ENCODE results near the gene LRRC51.

LRRC51 gene

DNA sequence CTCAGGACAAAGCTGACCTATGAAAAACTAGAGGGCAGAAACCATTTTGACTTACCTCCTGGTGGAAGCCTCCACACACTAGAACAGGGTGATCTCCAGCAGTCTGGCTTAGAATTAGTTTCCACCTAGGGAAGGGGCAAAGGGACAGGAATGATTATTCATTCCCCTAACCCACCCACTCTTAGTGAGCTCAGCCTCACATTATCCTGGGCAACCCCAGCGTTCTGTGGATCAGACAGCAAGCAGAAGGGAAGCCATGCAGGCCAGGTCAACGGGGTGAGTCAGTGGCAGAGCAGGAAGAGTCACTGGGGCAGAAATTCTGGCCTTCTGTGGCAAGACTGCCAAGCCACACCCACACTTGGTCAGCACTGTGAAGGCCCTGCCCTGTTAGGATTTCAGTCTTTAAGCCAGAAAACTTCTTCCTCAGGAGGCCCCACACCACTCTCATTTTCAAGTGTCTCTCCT, 10.8 kb upstream of the LRRC51 start:
- TF ChIP-seq, protein P1, sequence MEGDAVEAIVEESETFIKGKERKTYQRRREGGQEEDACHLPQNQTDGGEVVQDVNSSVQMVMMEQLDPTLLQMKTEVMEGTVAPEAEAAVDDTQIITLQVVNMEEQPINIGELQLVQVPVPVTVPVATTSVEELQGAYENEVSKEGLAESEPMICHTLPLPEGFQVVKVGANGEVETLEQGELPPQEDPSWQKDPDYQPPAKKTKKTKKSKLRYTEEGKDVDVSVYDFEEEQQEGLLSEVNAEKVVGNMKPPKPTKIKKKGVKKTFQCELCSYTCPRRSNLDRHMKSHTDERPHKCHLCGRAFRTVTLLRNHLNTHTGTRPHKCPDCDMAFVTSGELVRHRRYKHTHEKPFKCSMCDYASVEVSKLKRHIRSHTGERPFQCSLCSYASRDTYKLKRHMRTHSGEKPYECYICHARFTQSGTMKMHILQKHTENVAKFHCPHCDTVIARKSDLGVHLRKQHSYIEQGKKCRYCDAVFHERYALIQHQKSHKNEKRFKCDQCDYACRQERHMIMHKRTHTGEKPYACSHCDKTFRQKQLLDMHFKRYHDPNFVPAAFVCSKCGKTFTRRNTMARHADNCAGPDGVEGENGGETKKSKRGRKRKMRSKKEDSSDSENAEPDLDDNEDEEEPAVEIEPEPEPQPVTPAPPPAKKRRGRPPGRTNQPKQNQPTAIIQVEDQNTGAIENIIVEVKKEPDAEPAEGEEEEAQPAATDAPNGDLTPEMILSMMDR (conservative IDR thresholded peaks at IDR 0.05; ENCODE audit: control insufficient read depth, insufficient read depth, low read depth, low read length): no peak
- peak; percentile 92 for DNase-seq (ENCODE audit: low read depth)
- H3K4me3 ChIP-seq (ENCODE audit: control insufficient read depth, low read depth, low read length): peak overlapping the region; percentile 15

DNA sequence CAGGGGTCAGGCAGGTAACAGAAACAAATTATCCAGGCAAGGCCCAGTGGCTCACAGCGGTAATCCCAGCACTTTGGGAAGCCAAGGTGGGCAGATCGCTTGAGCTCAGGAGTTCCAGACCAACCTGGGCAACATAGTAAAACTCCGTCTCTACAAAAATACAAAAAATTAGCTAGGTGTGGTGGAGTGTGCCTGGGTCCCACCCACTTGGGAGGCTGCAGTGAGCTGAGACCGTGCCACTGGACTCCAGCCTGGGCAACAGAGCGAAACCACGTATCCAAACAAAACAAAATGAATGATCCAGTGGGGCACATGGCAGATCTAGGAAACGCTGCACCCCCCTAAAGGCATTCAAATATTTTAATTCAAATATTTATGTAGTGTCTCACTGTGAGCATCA, 10.2 kb upstream of the LRRC51 start:
- TF ChIP-seq, protein P1 (conservative IDR thresholded peaks at IDR 0.05; ENCODE audit: control insufficient read depth, insufficient read depth, low read depth, low read length): no peak
- DNase-seq (ENCODE audit: low read depth): no peak
- no peak overlapping the region for H3K4me3 ChIP-seq (ENCODE audit: control insufficient read depth, low read depth, low read length)

DNA sequence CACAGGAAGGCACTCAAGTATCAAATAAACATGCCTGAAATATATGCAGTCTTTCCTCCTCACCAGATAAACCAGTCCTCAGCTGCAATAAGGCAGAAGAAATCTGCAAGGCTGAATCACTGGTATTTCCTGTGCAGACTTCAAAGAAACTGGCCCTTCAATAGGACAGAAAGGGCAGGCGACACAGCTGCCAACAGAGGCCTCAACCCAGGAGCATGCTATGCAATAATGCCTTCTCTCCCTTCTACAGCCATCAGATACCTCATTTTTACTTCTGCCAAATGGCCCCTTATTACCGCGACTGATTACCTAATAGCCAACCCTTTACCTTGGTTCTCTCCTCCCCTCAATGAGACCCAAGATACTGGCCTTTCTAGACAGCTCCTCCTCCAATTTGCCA, 8.3 kb upstream of the LRRC51 start:
- no peak overlapping the region for H3K4me3 ChIP-seq (ENCODE audit: control insufficient read depth, low read depth, low read length)
- TF ChIP-seq, protein P1 (conservative IDR thresholded peaks at IDR 0.05; ENCODE audit: control insufficient read depth, insufficient read depth, low read depth, low read length): no peak
- peak; percentile 61 for DNase-seq (ENCODE audit: low read depth)

DNA sequence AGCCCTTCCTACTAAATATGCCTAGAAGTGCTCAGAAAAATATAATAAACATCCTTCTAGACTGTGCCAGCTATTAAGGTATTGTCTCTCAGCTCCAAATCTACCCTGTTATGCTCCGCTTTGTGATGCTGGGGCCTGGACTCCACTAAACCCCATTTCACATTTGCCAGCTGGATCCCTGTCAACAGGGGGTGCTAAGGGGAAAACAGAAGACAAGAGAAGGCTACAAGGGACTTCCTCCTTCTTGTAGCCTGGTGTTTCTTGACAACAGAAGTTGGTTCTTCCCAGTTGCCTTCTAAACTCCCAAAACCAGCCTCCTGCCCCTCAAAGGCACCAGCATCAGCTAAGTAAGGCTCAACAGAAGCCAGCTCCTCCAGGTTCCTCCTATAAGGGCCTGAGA, 5.5 kb upstream of the LRRC51 start:
- TF ChIP-seq, protein P1 (conservative IDR thresholded peaks at IDR 0.05; ENCODE audit: control insufficient read depth, insufficient read depth, low read depth, low read length): no peak
- no peak for DNase-seq (ENCODE audit: low read depth)
- H3K4me3 ChIP-seq (ENCODE audit: control insufficient read depth, low read depth, low read length): no peak overlapping the region

DNA sequence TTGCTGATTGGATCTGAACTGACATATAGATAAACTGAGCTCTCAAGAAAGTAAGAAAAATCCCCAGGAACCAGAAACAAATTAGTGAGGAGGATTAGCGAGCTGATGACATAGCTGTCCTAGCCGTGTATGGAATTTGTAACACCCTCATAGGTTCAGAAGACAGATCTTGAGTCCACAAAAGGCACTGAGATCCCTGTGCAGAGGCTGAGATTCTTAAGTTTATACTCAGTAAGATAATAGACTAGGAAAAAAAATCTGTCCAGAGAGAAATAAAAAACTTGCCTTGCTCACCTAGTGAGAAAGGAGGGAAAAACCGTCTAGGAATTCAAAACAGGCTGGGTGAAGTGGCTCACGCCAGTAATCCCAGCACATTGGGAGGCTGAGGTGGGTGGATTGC, 4.9 kb upstream of the LRRC51 start:
- no peak overlapping the region for H3K4me3 ChIP-seq (ENCODE audit: control insufficient read depth, low read depth, low read length)
- TF ChIP-seq, protein P1 (conservative IDR thresholded peaks at IDR 0.05; ENCODE audit: control insufficient read depth, insufficient read depth, low read depth, low read length): no peak
- no peak for DNase-seq (ENCODE audit: low read depth)

DNA sequence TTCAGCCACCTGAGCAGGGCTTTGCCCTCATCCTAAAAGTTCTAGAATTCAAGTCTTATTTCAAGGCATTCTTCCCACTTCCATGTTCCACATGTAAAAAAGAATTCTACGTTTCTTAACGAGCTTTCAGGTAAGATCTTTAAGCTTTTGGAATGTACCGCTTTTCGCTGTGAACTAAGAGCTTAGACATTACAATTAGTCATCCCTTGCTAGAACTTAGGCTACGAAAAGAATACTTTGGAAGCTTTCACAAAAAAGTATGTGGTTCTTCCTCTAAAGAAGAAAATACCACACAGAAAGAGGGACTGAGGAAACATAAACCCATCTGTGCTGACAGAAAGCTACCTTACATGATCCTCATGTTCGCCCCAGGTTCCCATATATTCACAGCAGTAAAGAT, 2.2 kb upstream of the LRRC51 start:
- H3K4me3 ChIP-seq (ENCODE audit: control insufficient read depth, low read depth, low read length): peak overlapping the region; percentile 85
- TF ChIP-seq, protein P1 (conservative IDR thresholded peaks at IDR 0.05; ENCODE audit: control insufficient read depth, insufficient read depth, low read depth, low read length): no peak
- DNase-seq (ENCODE audit: low read depth): no peak

DNA sequence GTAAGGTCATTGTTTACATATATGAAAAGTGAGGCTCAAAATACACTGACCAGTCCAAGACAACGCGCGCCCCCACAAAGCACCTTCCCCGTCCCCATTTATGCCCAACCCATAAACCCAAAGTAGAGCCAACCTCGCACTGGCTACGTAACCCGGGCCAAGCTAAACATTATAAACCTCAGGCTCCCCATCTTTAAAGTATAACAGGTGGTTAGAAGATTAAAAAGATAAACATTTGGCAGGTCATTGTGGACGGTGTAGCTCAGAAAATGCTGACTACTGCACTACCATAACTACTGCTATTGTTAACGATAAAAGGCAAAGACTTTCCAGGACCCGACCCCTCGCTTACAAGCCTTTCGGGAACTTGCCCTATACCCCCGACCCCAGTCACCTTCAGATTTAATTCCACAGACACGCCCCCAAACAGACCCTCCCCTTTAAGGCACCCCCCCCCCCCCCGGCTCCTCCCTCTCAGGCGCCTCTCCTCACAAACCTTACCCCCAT, 778 bp upstream of the LRRC51 start:
- no peak for DNase-seq (ENCODE audit: low read depth)
- H3K4me3 ChIP-seq (ENCODE audit: control insufficient read depth, low read depth, low read length): peak overlapping the region; percentile 85
- TF ChIP-seq, protein P1 (conservative IDR thresholded peaks at IDR 0.05; ENCODE audit: control insufficient read depth, insufficient read depth, low read depth, low read length): no peak
